Parathyroid adenoma (tissue), 2 donors: ENCODE measurements around the gene SRPK1.
"Not testable (repeated sequence)": the region's sequence is repeated elsewhere in the genome, so short reads cannot be mapped to it uniquely, and the experiment has no call there.

Experiments
- H2AFZ ChIP-seq: fragments of 300-600 bp; sonication (generic); one replicate; pipeline ENCODE4 v1.7.0; 2017; ENCODE audit warnings: antibody characterized with exemption, mild to moderate bottlenecking
- H3K27ac ChIP-seq: fragments of 300-600 bp; sonication (generic); one replicate; pipeline ENCODE4 v1.7.0; 2017
- H3K27me3 ChIP-seq: fragments of 300-600 bp; sonication (generic); one replicate; pipeline ENCODE4 v1.7.0; 2017; ENCODE audit warnings: low read length; ENCODE audit not compliant: control insufficient read depth, insufficient read depth
- H3K36me3 ChIP-seq: fragments of 300-600 bp; sonication (generic); one replicate; pipeline ENCODE4 v1.7.0; 2017; ENCODE audit warnings: low read length; ENCODE audit not compliant: control insufficient read depth, insufficient read depth
- H3K4me1 ChIP-seq: fragments of 300-600 bp; sonication (generic); one replicate; pipeline ENCODE4 v1.7.0; 2017; ENCODE audit warnings: control low read depth
- H3K4me2 ChIP-seq: fragments of 300-600 bp; sonication (generic); one replicate; pipeline ENCODE4 v1.7.0; 2017; ENCODE audit warnings: low read length
- H3K4me3 ChIP-seq: fragments of 300-600 bp; sonication (generic); one replicate; pipeline ENCODE4 v1.7.0; 2017; ENCODE audit warnings: low read depth, low read length
- H3K79me2 ChIP-seq: fragments of 300-600 bp; sonication (generic); one replicate; pipeline ENCODE4 v1.7.0; 2017; ENCODE audit warnings: control low read depth
- H3K9ac ChIP-seq: fragments of 300-600 bp; sonication (generic); one replicate; pipeline ENCODE4 v1.7.0; 2017; ENCODE audit warnings: mild to moderate bottlenecking
- H3K9me3 ChIP-seq: fragments of 300-600 bp; sonication (generic); one replicate; pipeline ENCODE4 v1.7.0; 2017; ENCODE audit warnings: low read length; ENCODE audit not compliant: control insufficient read depth
- CTCF ChIP-seq: fragments of 300-600 bp; sonication (generic); IDR thresholded peaks from one replicate; pipeline ENCODE4 v1.7.0; 2017; ENCODE audit warnings: antibody characterized with exemption, mild to moderate bottlenecking
- donor health status: primary hyperparathyroidism.

SRPK1 gene

GRCh38 chr6:35943390-35943789, 22.5 kb upstream of the SRPK1 start:
- H3K4me1 ChIP-seq = no peaks in the 10 kb centered on the region
- no peaks in the 10 kb centered on the region for H3K79me2 ChIP-seq
- H2AFZ ChIP-seq = no peak overlapping the region
- H3K4me3 ChIP-seq = no peak overlapping the region
- no peak for TF ChIP-seq CTCF
- H3K27ac ChIP-seq = no peak overlapping the region
- H3K36me3 ChIP-seq = no peaks in the 10 kb centered on the region
- H3K4me2 ChIP-seq = no peak overlapping the region
- H3K27me3 ChIP-seq = no peaks in the 10 kb centered on the region
- H3K9ac ChIP-seq = no peak overlapping the region
- H3K9me3 ChIP-seq = no peaks in the 10 kb centered on the region

GRCh38 chr6:35942355-35942754, 21.5 kb upstream of the SRPK1 start:
- no peaks in the 10 kb centered on the region for H3K36me3 ChIP-seq
- H3K4me3 ChIP-seq = no peak overlapping the region
- TF ChIP-seq CTCF = no peak
- no peak overlapping the region for H3K9ac ChIP-seq
- no peaks in the 10 kb centered on the region for H3K27me3 ChIP-seq
- H2AFZ ChIP-seq = no peak overlapping the region
- no peak overlapping the region for H3K27ac ChIP-seq
- H3K4me2 ChIP-seq = no peak overlapping the region
- H3K79me2 ChIP-seq = no peaks in the 10 kb centered on the region
- no peaks in the 10 kb centered on the region for H3K4me1 ChIP-seq
- H3K9me3 ChIP-seq = no peaks in the 10 kb centered on the region

- H3K4me3 ChIP-seq, H3K4me2 ChIP-seq, H3K27me3 ChIP-seq, H2AFZ ChIP-seq, H3K9ac ChIP-seq, H3K4me1 ChIP-seq, H3K79me2 ChIP-seq, H3K36me3 ChIP-seq, H3K9me3 ChIP-seq, H3K27ac ChIP-seq: not testable (repeated sequence)
Measured at GRCh38 chr6:35941170-35941569, 20.3 kb upstream of the SRPK1 start.

GRCh38 chr6:35940014-35940413, 19.1 kb upstream of the SRPK1 start:
- not testable (repeated sequence) for H3K4me3 ChIP-seq

GRCh38 chr6:35939259-35939658, 18.4 kb upstream of the SRPK1 start:
- not testable (repeated sequence) for H3K36me3 ChIP-seq, H3K27ac ChIP-seq, H3K9ac ChIP-seq, H3K79me2 ChIP-seq, H3K27me3 ChIP-seq, H3K4me3 ChIP-seq, H3K9me3 ChIP-seq, H3K4me2 ChIP-seq, H2AFZ ChIP-seq, H3K4me1 ChIP-seq

More at GRCh38 chr6:35940014-35940413, 19.1 kb upstream of the SRPK1 start:
- H2AFZ ChIP-seq, H3K9ac ChIP-seq, H3K27me3 ChIP-seq, H3K79me2 ChIP-seq, H3K36me3 ChIP-seq, H3K4me1 ChIP-seq, H3K4me2 ChIP-seq, H3K9me3 ChIP-seq, H3K27ac ChIP-seq: not testable (repeated sequence)

- no peaks in the 10 kb centered on the region for H3K79me2 ChIP-seq
- H2AFZ ChIP-seq = no peak overlapping the region
- no peak overlapping the region for H3K9ac ChIP-seq
- H3K36me3 ChIP-seq = no peaks in the 10 kb centered on the region
- no peaks in the 10 kb centered on the region for H3K9me3 ChIP-seq
- no peak overlapping the region for H3K27ac ChIP-seq
- H3K4me3 ChIP-seq = no peak overlapping the region
- H3K4me1 ChIP-seq = no peaks in the 10 kb centered on the region
- TF ChIP-seq CTCF = no peak
- no peak overlapping the region for H3K4me2 ChIP-seq
- H3K27me3 ChIP-seq = no peaks in the 10 kb centered on the region
Measured at GRCh38 chr6:35936681-35937359, 15.9 kb upstream of the SRPK1 start.
